ENCODE measurements around the gene KCNMA1.

DNA sequence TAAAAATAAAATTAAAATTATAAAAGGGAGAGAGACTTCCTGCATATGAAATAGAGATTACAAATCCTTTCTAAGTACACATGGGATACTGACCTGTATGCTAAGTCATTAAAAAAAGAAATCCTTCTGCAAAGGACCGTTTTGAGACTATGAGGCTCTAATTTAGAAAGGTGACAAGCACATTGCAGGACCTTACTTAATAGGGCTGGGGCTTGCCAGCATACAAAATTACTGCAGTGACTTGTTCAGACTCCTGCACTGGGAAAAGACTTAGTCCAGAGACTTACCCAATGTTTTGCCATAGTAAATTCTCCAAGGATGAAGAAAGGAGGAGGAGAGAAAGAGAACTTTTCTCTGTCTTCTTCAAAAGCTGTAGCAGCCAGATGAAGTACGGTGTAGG is 193.6 kb downstream of the KCNMA1 start:
- TF ChIP-seq, protein P1, sequence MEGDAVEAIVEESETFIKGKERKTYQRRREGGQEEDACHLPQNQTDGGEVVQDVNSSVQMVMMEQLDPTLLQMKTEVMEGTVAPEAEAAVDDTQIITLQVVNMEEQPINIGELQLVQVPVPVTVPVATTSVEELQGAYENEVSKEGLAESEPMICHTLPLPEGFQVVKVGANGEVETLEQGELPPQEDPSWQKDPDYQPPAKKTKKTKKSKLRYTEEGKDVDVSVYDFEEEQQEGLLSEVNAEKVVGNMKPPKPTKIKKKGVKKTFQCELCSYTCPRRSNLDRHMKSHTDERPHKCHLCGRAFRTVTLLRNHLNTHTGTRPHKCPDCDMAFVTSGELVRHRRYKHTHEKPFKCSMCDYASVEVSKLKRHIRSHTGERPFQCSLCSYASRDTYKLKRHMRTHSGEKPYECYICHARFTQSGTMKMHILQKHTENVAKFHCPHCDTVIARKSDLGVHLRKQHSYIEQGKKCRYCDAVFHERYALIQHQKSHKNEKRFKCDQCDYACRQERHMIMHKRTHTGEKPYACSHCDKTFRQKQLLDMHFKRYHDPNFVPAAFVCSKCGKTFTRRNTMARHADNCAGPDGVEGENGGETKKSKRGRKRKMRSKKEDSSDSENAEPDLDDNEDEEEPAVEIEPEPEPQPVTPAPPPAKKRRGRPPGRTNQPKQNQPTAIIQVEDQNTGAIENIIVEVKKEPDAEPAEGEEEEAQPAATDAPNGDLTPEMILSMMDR (IDR thresholded peaks at IDR 0.05): no peak
- TF ChIP-seq POLR2A (IDR thresholded peaks at IDR 0.05): no peak

Data from vagina (tissue), 2 donors.